Stimulated activated CD8-positive, alpha-beta memory T cell treated with anti-CD3 and anti-CD28 coated beads, Interleukin-7, amount 100 ng/mL, for 48 hours (primary cell): ENCODE measurements around the gene SYS1.

ENCODE experiments used
- DNase-seq, 2 donors: peaks; one replicate each; pipeline ENCODE4 v3.0.0-alpha.2; 2020; ENCODE audit warnings: low read depth in 1 of 2; ENCODE audit errors: extremely low read depth in 1 of 2

SYS1 gene

GRCh38 chr20:45355209-45356084 lies 7.5 kb upstream of the SYS1 start:
- no peak for DNase-seq

- DNase-seq = no peak
Observed at GRCh38 chr20:45358282-45359068, 4.5 kb upstream of the SYS1 start.

- DNase-seq = no peak
Observed at GRCh38 chr20:45359069-45359405, 3.9 kb upstream of the SYS1 start.

- no peak for DNase-seq
Observed at GRCh38 chr20:45359406-45360148, 3.4 kb upstream of the SYS1 start.

- DNase-seq = no peak
Observed at GRCh38 chr20:45361793-45362192, 1.2 kb upstream of the SYS1 start.

GRCh38 chr20:45363611-45364492 lies 896 bp downstream of the SYS1 start:
- no peak for DNase-seq

GRCh38 chr20:45365444-45365970 lies 2.6 kb downstream of the SYS1 start:
- no peak for DNase-seq

GRCh38 chr20:45366192-45366591 lies 3.2 kb downstream of the SYS1 start:
- DNase-seq = no peak

- DNase-seq = no peak
Observed at GRCh38 chr20:45366631-45367030, 3.7 kb downstream of the SYS1 start.

- DNase-seq = no peak
Observed at GRCh38 chr20:45367126-45367525, 4.2 kb downstream of the SYS1 start.

GRCh38 chr20:45368221-45368980 lies 5.4 kb downstream of the SYS1 start:
- no peak for DNase-seq

- no peak for DNase-seq
Observed at GRCh38 chr20:45370571-45371160, 7.7 kb downstream of the SYS1 start.

- no peak for DNase-seq
Observed at GRCh38 chr20:45372241-45372640, 9.3 kb downstream of the SYS1 start.

GRCh38 chr20:45372646-45373352 lies 9.8 kb downstream of the SYS1 start:
- DNase-seq = no peak

GRCh38 chr20:45373353-45374100 lies 10.6 kb downstream of the SYS1 start:
- peak; percentile 74 to 84 for DNase-seq

- no peak for DNase-seq
Observed at GRCh38 chr20:45374101-45374467, 11.1 kb downstream of the SYS1 start.

- DNase-seq = no peak
Observed at GRCh38 chr20:45374966-45375365, 12.0 kb downstream of the SYS1 start.

GRCh38 chr20:45377269-45377668 lies 14.3 kb downstream of the SYS1 start:
- no peak for DNase-seq
